Jurkat, Clone E6-1 (cell line): ENCODE results near the gene TMEM232.

Experiments
- DNase-seq: peaks from one replicate; pipeline ENCODE4 v3.0.0-alpha.2; 2011; ENCODE audit warnings: low read depth, low spot score
- H3K4me3 ChIP-seq: 2 replicates; pipeline ENCODE4 v1.5.1; 2011; ENCODE audit warnings: mild to moderate bottlenecking, low read length, control low read depth, moderate library complexity

TMEM232 gene

GRCh38 chr5:110638970-110639902, 87.2 kb downstream of the TMEM232 start:
- DNase-seq: no peak
- H3K4me3 ChIP-seq: no peak overlapping the region

GRCh38 chr5:110634475-110634874, 92.0 kb downstream of the TMEM232 start:
- DNase-seq: no peak
- H3K4me3 ChIP-seq: no peak overlapping the region

- no peak for DNase-seq
- H3K4me3 ChIP-seq: no peak overlapping the region
Measured at GRCh38 chr5:110631236-110631635, 95.2 kb downstream of the TMEM232 start.

- DNase-seq: no peak
- no peak overlapping the region for H3K4me3 ChIP-seq
Measured at GRCh38 chr5:110630350-110630749, 96.1 kb downstream of the TMEM232 start.

GRCh38 chr5:110625376-110625999, 101.0 kb downstream of the TMEM232 start:
- H3K4me3 ChIP-seq: no peak overlapping the region
- peak; percentile 21 for DNase-seq

GRCh38 chr5:110623874-110624273, 102.6 kb downstream of the TMEM232 start:
- DNase-seq: no peak
- no peak overlapping the region for H3K4me3 ChIP-seq

GRCh38 chr5:110618941-110619340, 107.5 kb downstream of the TMEM232 start:
- no peak overlapping the region for H3K4me3 ChIP-seq
- DNase-seq: no peak

GRCh38 chr5:110616009-110616408, 110.5 kb downstream of the TMEM232 start:
- H3K4me3 ChIP-seq: no peak overlapping the region
- DNase-seq: no peak

GRCh38 chr5:110612794-110613247, 113.7 kb downstream of the TMEM232 start:
- H3K4me3 ChIP-seq: no peak overlapping the region

GRCh38 chr5:110611817-110612216, 114.7 kb downstream of the TMEM232 start:
- no peak for DNase-seq
- H3K4me3 ChIP-seq: no peak overlapping the region

More at GRCh38 chr5:110612794-110613247, 113.7 kb downstream of the TMEM232 start:
- no peak for DNase-seq

- no peak for DNase-seq
- no peak overlapping the region for H3K4me3 ChIP-seq
Measured at GRCh38 chr5:110594866-110595265, 131.6 kb downstream of the TMEM232 start.

- peak; percentile 8 for DNase-seq
- no peak overlapping the region for H3K4me3 ChIP-seq
Measured at GRCh38 chr5:110590187-110590586, 136.3 kb downstream of the TMEM232 start.

- no peak for DNase-seq
- no peak overlapping the region for H3K4me3 ChIP-seq
Measured at GRCh38 chr5:110588286-110588980, 138.0 kb downstream of the TMEM232 start.

GRCh38 chr5:110580625-110581024, 145.8 kb downstream of the TMEM232 start:
- no peak overlapping the region for H3K4me3 ChIP-seq
- DNase-seq: no peak

GRCh38 chr5:110572729-110573128, 153.7 kb downstream of the TMEM232 start:
- no peak overlapping the region for H3K4me3 ChIP-seq
- DNase-seq: no peak

- DNase-seq: no peak
Measured at GRCh38 chr5:110562191-110562590, 164.3 kb downstream of the TMEM232 start.

GRCh38 chr5:110561510-110561909, 165.0 kb downstream of the TMEM232 start:
- no peak overlapping the region for H3K4me3 ChIP-seq
- DNase-seq: no peak

More at GRCh38 chr5:110562191-110562590, 164.3 kb downstream of the TMEM232 start:
- no peak overlapping the region for H3K4me3 ChIP-seq

- no peak overlapping the region for H3K4me3 ChIP-seq
- no peak for DNase-seq
Measured at GRCh38 chr5:110549301-110549700, 177.2 kb downstream of the TMEM232 start.

- no peak for DNase-seq
- no peak overlapping the region for H3K4me3 ChIP-seq
Measured at GRCh38 chr5:110548171-110548570, 178.3 kb downstream of the TMEM232 start.

GRCh38 chr5:110547495-110547894, 179.0 kb downstream of the TMEM232 start:
- H3K4me3 ChIP-seq: no peak overlapping the region
- DNase-seq: no peak
